GM10248 (cell line): Measurements from ENCODE around the gene LIN7B.
"Not testable (repeated sequence)": the region's sequence is repeated elsewhere in the genome, so short reads cannot be mapped to it uniquely, and the experiment has no call there.

Experiments used
- CTCF ChIA-PET: fragments of 300-600 bp; sonication (Branson Sonifier 250); formaldehyde crosslinking; extraction: SDS; loops from one replicate; lab custom pipeline; 2021; ENCODE audit warnings: antibody characterized with exemption; lab: Yijun Ruan, JAX
- POLR2A ChIA-PET: fragments of 350-650 bp; sonication (Branson Sonifier 250); formaldehyde crosslinking; extraction: SDS; loops from one replicate; lab custom pipeline; 2020; ENCODE audit warnings: antibody characterized with exemption; lab: Yijun Ruan, JAX
- DNase-seq: peaks from one replicate; pipeline ENCODE4 v3.0.0; 2012; ENCODE audit errors: extremely low spot score
- TF ChIP-seq, protein P1 (sequence below): IDR thresholded peaks from 2 replicates; pipeline ENCODE4 v1.5.1; 2012; ENCODE audit warnings: mild to moderate bottlenecking, low read depth; ENCODE audit errors: extremely low read depth, missing control alignments, control extremely low read depth

Gene LIN7B

DNA sequence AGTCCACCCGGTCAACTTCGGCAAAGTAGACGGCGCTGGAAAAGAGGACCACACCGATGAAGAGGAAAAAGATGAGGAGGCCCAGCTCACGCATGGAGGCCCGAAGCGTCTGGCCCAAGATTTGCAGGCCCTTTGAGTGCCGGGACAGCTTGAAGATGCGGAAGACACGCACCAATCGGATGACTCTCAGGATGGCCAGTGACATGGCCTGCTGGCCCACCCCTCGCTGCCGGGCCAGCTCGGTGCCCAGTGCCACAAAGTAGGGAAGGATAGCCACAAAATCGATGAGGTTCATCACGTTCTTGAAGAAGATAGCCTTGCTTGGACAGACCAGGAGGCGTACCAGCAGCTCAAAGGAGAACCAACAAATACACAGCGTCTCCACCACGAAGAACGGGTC, 43.8 kb upstream of the LIN7B start:
- ChIA-PET POLR2A (interaction anchor here (0.6 kb wide), 1 partner anchor 20 kb away, joined by 4 read pairs; no protein-coding TSS in a partner anchor), CTCF (interaction anchor here (1.2 to 3.9 kb wide), 6 partner anchors 10 to 275 kb away, joined by 3 to 13 read pairs (median 4); no protein-coding TSS in a partner anchor)
- no peak for DNase-seq
- TF ChIP-seq, protein P1, sequence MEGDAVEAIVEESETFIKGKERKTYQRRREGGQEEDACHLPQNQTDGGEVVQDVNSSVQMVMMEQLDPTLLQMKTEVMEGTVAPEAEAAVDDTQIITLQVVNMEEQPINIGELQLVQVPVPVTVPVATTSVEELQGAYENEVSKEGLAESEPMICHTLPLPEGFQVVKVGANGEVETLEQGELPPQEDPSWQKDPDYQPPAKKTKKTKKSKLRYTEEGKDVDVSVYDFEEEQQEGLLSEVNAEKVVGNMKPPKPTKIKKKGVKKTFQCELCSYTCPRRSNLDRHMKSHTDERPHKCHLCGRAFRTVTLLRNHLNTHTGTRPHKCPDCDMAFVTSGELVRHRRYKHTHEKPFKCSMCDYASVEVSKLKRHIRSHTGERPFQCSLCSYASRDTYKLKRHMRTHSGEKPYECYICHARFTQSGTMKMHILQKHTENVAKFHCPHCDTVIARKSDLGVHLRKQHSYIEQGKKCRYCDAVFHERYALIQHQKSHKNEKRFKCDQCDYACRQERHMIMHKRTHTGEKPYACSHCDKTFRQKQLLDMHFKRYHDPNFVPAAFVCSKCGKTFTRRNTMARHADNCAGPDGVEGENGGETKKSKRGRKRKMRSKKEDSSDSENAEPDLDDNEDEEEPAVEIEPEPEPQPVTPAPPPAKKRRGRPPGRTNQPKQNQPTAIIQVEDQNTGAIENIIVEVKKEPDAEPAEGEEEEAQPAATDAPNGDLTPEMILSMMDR: no peak

DNA sequence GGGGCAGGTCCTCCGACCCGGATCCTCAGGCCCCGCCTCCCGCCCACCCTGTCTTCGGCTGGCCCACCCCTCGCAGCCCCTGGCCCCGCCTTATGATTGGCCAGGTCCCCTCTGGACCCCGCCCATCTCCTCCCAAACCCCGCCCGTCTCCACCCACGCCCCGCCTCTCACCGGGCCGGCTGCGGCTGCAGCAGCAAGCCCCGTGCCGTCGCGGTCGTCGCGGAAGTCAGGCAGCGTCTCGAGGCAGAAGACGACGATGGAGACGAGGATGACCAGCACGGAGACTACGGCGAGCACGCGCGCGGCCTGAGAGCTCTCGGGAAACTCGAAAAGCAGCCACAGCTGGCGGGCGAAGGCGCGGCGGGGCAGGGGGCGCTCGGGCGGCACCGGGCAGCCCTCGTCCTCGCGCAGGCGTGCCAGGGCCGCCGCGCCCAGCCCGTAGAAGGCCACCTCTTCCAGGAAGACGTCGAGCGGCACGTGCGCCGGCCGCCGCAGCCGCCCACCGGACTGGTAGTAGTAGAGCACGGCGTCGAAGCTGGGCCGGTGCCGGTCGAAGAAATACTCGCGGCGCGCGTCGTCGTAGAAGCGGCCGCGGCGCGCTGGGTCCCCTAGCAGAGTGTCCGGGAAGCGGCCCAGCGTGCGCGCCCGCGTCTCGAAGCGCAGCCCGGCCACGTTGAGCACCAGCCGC, 42.2 kb upstream of the LIN7B start:
- ChIA-PET CTCF (interaction anchor here (1.6 to 3.0 kb wide), 2 partner anchors 12 to 74 kb away, joined by 4 to 13 read pairs; no protein-coding TSS in a partner anchor), POLR2A (no interaction called here)
- TF ChIP-seq, protein P1: no peak
- DNase-seq: no peak

DNA sequence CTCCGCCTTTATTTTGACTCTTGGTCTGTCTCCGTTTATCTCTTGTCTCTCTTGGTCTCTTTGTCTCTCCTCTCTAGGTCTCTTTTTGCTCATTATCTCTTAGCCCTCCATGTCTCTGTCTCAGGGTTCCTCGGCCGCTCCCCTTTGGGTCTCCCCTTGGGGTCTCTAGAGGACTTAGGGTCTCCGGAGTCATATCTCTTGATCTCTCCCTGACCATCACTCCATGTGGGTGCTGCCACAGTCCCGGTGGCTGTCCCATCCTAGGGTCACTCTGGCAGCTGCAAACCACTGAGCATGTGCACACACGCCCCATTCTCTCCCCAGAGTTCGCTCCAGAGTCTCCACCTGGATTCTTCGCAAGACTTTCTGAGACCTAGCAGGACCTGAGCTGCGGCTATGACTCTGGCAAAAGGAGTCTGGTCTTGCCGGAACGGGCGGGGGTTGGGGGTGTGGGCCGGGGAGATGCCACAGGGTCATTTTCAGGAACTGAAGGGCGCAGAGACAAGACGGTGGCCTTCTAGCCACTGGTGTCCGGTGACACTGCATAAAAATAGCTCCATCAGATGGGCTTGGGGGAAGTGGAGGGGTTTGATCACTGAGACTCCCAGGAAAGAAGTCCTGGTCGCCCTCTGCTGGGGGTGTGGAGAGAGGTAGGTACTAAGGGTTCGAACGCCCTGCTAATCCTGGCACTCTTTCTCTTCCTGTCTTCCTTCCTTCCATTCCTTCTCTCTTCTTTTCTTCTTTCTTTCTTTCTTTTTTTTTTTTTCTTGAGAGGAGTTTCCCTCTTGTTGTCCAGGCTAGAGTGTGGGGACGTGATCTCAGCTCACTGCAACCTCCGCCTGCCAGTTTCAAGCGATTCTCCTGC, 40.4 kb upstream of the LIN7B start:
- TF ChIP-seq, protein P1: peak; percentile 12
- POLR2A ChIA-PET: no interaction called here
- CTCF ChIA-PET: interaction anchor here (0.8 to 3.1 kb wide), 10 partner anchors 8 to 286 kb away, joined by 3 to 11 read pairs (median 3); no protein-coding TSS in a partner anchor
- no peak for DNase-seq

DNA sequence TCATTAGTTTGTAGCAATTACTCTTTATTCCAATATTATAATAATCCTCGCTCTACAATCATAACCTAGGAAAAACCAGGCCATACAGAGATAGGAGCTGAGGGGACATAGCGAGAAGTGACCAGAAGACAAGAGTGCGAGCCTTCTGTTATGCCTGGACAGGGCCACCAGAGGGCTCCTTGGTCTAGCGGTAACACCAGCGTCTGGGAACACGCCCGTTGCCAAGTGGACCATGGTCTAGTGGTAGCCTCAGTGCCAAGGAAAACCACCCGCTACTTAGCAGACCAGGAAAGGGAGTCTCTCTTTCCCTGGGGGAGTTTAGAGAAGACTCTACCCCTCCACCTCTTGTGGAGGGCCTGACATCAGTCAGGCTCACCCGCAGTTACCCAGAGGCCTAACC, 39.3 kb upstream of the LIN7B start:
- CTCF ChIA-PET: interaction anchor here (0.8 to 3.1 kb wide), 10 partner anchors 9 to 135 kb away, joined by 3 to 11 read pairs (median 3); partner anchors contain the start of gene LIN7B
- POLR2A ChIA-PET, DNase-seq: not testable (repeated sequence)
- TF ChIP-seq, protein P1: peak; percentile 67

DNA sequence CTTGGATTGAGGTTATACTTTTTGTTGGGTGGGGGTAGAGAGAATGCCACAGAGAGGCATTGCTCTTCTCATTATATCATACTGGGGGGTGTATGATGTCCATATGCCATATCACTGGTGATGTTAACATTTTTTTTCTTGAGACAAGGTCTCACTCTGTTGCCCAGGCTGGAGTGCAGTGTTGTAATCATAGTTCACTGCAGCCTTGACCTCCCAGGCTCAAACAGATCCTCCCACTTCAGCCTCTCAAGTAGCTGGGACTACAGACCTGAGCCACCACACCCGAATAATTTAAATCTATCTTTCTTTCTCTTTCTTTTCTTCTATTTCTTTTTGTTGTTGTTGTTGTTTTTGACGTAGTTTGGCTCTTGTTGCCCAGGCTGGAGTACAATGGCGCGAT, 33.8 kb upstream of the LIN7B start:
- CTCF ChIA-PET: no interaction called here
- POLR2A ChIA-PET: no interaction called here
- TF ChIP-seq, protein P1: no peak
- no peak for DNase-seq

DNA sequence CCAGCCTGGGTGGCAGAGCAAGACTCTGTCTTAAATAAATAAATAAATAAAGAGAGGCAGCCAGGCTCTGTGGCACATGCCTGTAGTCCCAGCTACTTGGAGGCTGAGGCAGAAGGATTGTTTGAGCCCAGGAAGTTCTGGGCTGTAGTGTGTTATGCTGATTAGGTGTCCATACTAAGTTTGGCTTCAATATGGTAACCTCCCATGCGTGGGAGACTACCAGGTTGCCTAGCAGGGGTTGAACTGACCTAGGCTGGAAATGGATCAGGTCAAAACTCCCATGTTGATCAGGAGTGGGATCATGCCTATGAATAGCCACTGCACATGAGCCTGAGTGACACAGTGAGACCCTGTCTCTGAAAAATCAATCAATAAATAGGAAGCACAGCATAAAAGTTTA, 32.9 kb upstream of the LIN7B start:
- no peak for DNase-seq
- ChIA-PET CTCF (interaction anchor here (1.2 to 2.0 kb wide), 3 partner anchors 17 to 118 kb away, joined by 4 to 10 read pairs (median 7); no protein-coding TSS in a partner anchor), POLR2A (no interaction called here)
- TF ChIP-seq, protein P1: no peak
